B cell (primary cell): ENCODE data around the gene TUBB2A. TPM values are rescaled to one million over a fixed set of nuclear protein-coding genes. Genes with fewer than 3 reads are reported as not detected.

Experiments
- ATAC-seq: fragments of 200-7000 bp; cut with Tn5 transposase; one replicate; pipeline ENCODE4 v1.10.0; 2021; ENCODE audit warnings: low read depth, mild to moderate bottlenecking, moderate number of reproducible peaks, moderate library complexity
- CTCF ChIA-PET: fragments of 350-600 bp; sonication (Branson Sonifier 250); formaldehyde crosslinking; loops from one replicate; lab custom pipeline; 2021; ENCODE audit warnings: antibody characterized with exemption, inconsistent platforms; lab: Charles Lee
- POLR2A ChIA-PET: fragments of 350-600 bp; sonication (Branson Sonifier 250); formaldehyde crosslinking; loops from one replicate; lab custom pipeline; 2021; ENCODE audit warnings: antibody characterized with exemption; lab: Charles Lee
- DNase-seq: peaks from one replicate; pipeline ENCODE4 v3.0.0; 2013
- H2AFZ ChIP-seq: 2 replicates; pipeline ENCODE4 v1.6.1; 2012; ENCODE audit warnings: mild to moderate bottlenecking, low read depth, low read length; ENCODE audit not compliant: insufficient read depth, poor library complexity, severe bottlenecking
- H3K27ac ChIP-seq, 2 donors: 1 replicate in 1 of 2; 2 replicates in 1 of 2; pipeline ENCODE4 v1.5.1; 2012 to 2013; ENCODE audit warnings: low read length in 2 of 2, mild to moderate bottlenecking in 2 of 2, moderate library complexity in 1 of 2
- H3K27me3 ChIP-seq, 4 experiments: fragments of 200-600 bp in 1 of 4; sonication (generic) in 1 of 4; replicated peaks in 1 of 4; 1 replicate in 2 of 4; 2 replicates in 2 of 4; pipeline versions ENCODE4 v1.6.1 to v1.7.0; 2013 to 2016; ENCODE audit warnings: low read length in 3 of 4, mild to moderate bottlenecking in 2 of 4, mixed read lengths in 1 of 4, moderate library complexity in 1 of 4; ENCODE audit not compliant: insufficient read depth in 4 of 4, control insufficient read depth in 3 of 4; ENCODE audit errors: control extremely low read depth in 1 of 4
- H3K36me3 ChIP-seq, 2 experiments: replicated peaks in 1 of 2; 1 replicate in 1 of 2; 2 replicates in 1 of 2; pipeline versions ENCODE4 v1.6.1 to v1.7.1; 2013; ENCODE audit warnings: low read length in 1 of 2; ENCODE audit not compliant: insufficient read depth in 2 of 2, control insufficient read depth in 1 of 2; ENCODE audit errors: control extremely low read depth in 1 of 2, extremely low read depth in 1 of 2
- H3K4me1 ChIP-seq, 2 donors: fragments of 200-600 bp in 1 of 2; sonication (generic) in 1 of 2; 1 replicate in 1 of 2; 2 replicates in 1 of 2; pipeline versions ENCODE4 v1.5.1 to v1.6.1; 2013 to 2017; ENCODE audit warnings: low read length in 2 of 2; ENCODE audit not compliant: control insufficient read depth in 2 of 2, insufficient read depth in 2 of 2
- H3K4me2 ChIP-seq: replicated peaks from 2 replicates; pipeline ENCODE3; 2012; ENCODE audit warnings: mild to moderate bottlenecking, low read depth, low read length; ENCODE audit not compliant: poor library complexity, severe bottlenecking
- H3K4me3 ChIP-seq, 5 experiments: fragments of 200-600 bp in 1 of 5; sonication (generic) in 1 of 5; 1 replicate in 3 of 5; 2 replicates in 2 of 5; pipeline versions ENCODE4 v1.5.1 to v1.7.0; 2011 to 2016; ENCODE audit warnings: low read length in 4 of 5, mild to moderate bottlenecking in 4 of 5, low read depth in 2 of 5, control low read depth in 1 of 5, moderate library complexity in 1 of 5; ENCODE audit not compliant: insufficient read depth in 1 of 5; ENCODE audit errors: control extremely low read depth in 1 of 5, extremely low read depth in 1 of 5
- H3K79me2 ChIP-seq: fragments of 200-600 bp; sonication (generic); one replicate; pipeline ENCODE4 v1.6.0; 2016; ENCODE audit warnings: low read length; ENCODE audit not compliant: control insufficient read depth, insufficient read depth
- H3K9ac ChIP-seq: fragments of 200-600 bp; sonication (generic); 2 replicates; pipeline ENCODE4 v1.6.1; 2017; ENCODE audit warnings: mild to moderate bottlenecking, low read length, moderate library complexity
- H3K9me3 ChIP-seq, 3 donors: one replicate each; pipeline versions ENCODE4 v1.6.1 to v1.7.1; 2013; ENCODE audit warnings: low read length in 2 of 3; ENCODE audit not compliant: control insufficient read depth in 2 of 3, insufficient read depth in 1 of 3; ENCODE audit errors: control extremely low read depth in 1 of 3
- H4K20me1 ChIP-seq: 2 replicates; pipeline ENCODE4 v1.6.0; 2012; ENCODE audit warnings: mild to moderate bottlenecking, low read length; ENCODE audit not compliant: insufficient read depth, control insufficient read depth, poor library complexity, severe bottlenecking
- H3K27ac Mint-ChIP-seq: one replicate; pipeline ENCODE4 v1.8.0; 2021; ENCODE audit warnings: mixed read lengths
- H3K27me3 Mint-ChIP-seq: one replicate; pipeline ENCODE4 v1.8.0; 2021; ENCODE audit warnings: mixed read lengths
- H3K4me1 Mint-ChIP-seq: one replicate; pipeline ENCODE4 v1.8.0; 2021; ENCODE audit warnings: mixed read lengths
- H3K4me3 Mint-ChIP-seq: one replicate; pipeline ENCODE4 v1.8.0; 2021; ENCODE audit warnings: mixed read lengths
- H3K9me3 Mint-ChIP-seq: one replicate; pipeline ENCODE4 v1.8.0; 2022; ENCODE audit warnings: mixed read lengths; ENCODE audit not compliant: insufficient read depth
- CTCF ChIP-seq: fragments of 200-600 bp; IDR thresholded peaks from one replicate; pipeline ENCODE4 v1.8.0; 2022; ENCODE audit warnings: antibody characterized with exemption, mild to moderate bottlenecking
- EZH2 ChIP-seq: IDR thresholded peaks from 2 replicates; pipeline ENCODE4 v1.6.1; 2012; ENCODE audit warnings: borderline replicate concordance, low read depth, mild to moderate bottlenecking, moderate library complexity, low read length; ENCODE audit not compliant: insufficient read depth, poor library complexity, severe bottlenecking
- WGBS: methylation state at CpG from one replicate; pipeline ENCODE4 v1.1.5; 2013; ENCODE audit warnings: missing lambda C conversion rate; ENCODE audit not compliant: insufficient coverage; 5-methylcytosine and 5-hydroxymethylcytosine counted together
- intact Hi-C: fragments of 100-400 bp; cut with micrococcal nuclease; formaldehyde crosslinking; loops from one replicate; pipeline ENCODE4 v1.10.0; 2022
- polyA plus RNA-seq: library from polyadenylated mRNA; depleted of rRNA; stranded (reverse); fragments of >200 nt; gene quantifications from 2 replicates; pipeline ENCODE4 v1.2.3, GENCODE V29; 2012
- total RNA-seq, 2 donors: library from RNA; stranded (reverse); fragments of 120-200 nt in 1 of 2; gene quantifications; 1 replicate in 1 of 2; 2 replicates in 1 of 2; pipeline versions ENCODE4 v1.2.3 to v1.2.4, GENCODE V29; 2013 to 2022

TUBB2A gene
- total and polyA plus RNA-seq, 2 donors (not counting 1 experiment from before 2014, with no cell fraction given) = 4.2 to 146 TPM

- Histone ChIP-seq H3K9me3 (no peaks in the 10 kb centered on the region), H3K4me2 (peak overlapping the region; percentile 89), H3K27me3 (peaks cover 0 to 10% (median 0%) of the 10 kb centered on the region in 4 experiments), H3K9ac (no peak overlapping the region), H3K4me1 (peaks cover 10 to 18% of the 10 kb centered on the region in 2 donors), H3K79me2 (no peaks in the 10 kb centered on the region), H3K27ac (no peak overlapping the region), H2AFZ (peak overlapping the region; percentile 92), H4K20me1 (no peaks in the 10 kb centered on the region), H3K36me3 (no peaks in the 10 kb centered on the region), H3K4me3 (peak overlapping the region in 2 of 5 experiments; percentile 71 to 80)
- H3K9me3 Mint-ChIP-seq = no peaks in the 10 kb centered on the region
- DNase-seq (no peak), ATAC-seq (no peak)
- peaks cover 24% of the 10 kb centered on the region for H3K4me1 Mint-ChIP-seq
- WGBS = 60% methylated on average over 2 of the region's 7 CpGs
- H3K4me3 Mint-ChIP-seq = peak overlapping the region; percentile 83
- peaks cover 4% of the 10 kb centered on the region for H3K27me3 Mint-ChIP-seq
- peak overlapping the region; percentile 28 for H3K27ac Mint-ChIP-seq
- ChIA-PET CTCF (interaction anchor here (0.8 to 3.0 kb wide), 8 partner anchors 9 to 570 kb away, joined by 3 to 19 read pairs (median 4); partner anchors contain the start of gene TUBB2B), POLR2A (interaction anchor here (0.5 to 1.3 kb wide), 3 partner anchors 66 to 667 kb away, joined by 3 to 4 read pairs (median 4); partner anchors contain the start of gene PSMG4)
- TF ChIP-seq CTCF (no peak), EZH2 (no peak)
- intact Hi-C loops = loop anchor here (1.0 to 5.0 kb wide), 5 partner anchors 36 to 975 kb away; partner anchors contain the start of gene SERPINB1
These were observed 4.7 kb upstream of the TUBB2A start for GRCh38 chr6:3162067-3162497.
